Measurements from ENCODE around the gene ZNF160.

- TF ChIP-seq CTCF (IDR thresholded peaks at IDR 0.05) (no peak), EP300 (IDR thresholded peaks at IDR 0.05) (no peak), POLR2A (IDR thresholded peaks at IDR 0.05) (no peak)
These were observed 27.3 kb upstream of the ZNF160 start for GRCh38 chr19:53130506-53130905.
